Mesenteric fat pad (tissue), 1 donor: ENCODE results near the gene KRT86. TPM values are rescaled to one million over a fixed set of nuclear protein-coding genes. Genes with fewer than 3 reads are reported as not detected.
A peak's percentile ranks its signal among the peaks of the same experiment; 100 is the strongest.

Experiments
- DNase-seq: peaks from one replicate; pipeline ENCODE4 v3.0.0-alpha.2; 2020; ENCODE audit warnings: low spot score
- total RNA-seq: library from RNA; stranded (reverse); fragmentation: NEBNext Ultra II Directional; extraction: Animal tissue kit (Norgen Biotek cat#: 25700); gene quantifications from one replicate; pipeline ENCODE4 v1.2.1, GENCODE V29; 2021
- donor health status: DM: yes; HTN: yes; CAD: no.

KRT86 gene
- total RNA-seq, 1 donor from 2014 or later, result not detected

GRCh38 chr12:52310622-52311284 is 36.3 kb downstream of the KRT86 start:
- peak; percentile 41 for DNase-seq

GRCh38 chr12:52311285-52311648 is 36.8 kb downstream of the KRT86 start:
- no peak for DNase-seq

- peak; percentile 62 for DNase-seq
Observed at GRCh38 chr12:52312086-52312485, 37.6 kb downstream of the KRT86 start.

- DNase-seq, result no peak
Observed at GRCh38 chr12:52313461-52313860, 39.0 kb downstream of the KRT86 start.

GRCh38 chr12:52313926-52314325 is 39.5 kb downstream of the KRT86 start:
- DNase-seq, result peak; percentile 83

GRCh38 chr12:52314511-52314910 is 40.1 kb downstream of the KRT86 start:
- DNase-seq, result peak; percentile 84

- peak; percentile 83 for DNase-seq
Observed at GRCh38 chr12:52315721-52316120, 41.3 kb downstream of the KRT86 start.

GRCh38 chr12:52316290-52316689 is 41.8 kb downstream of the KRT86 start:
- peak; percentile 43 for DNase-seq

- peak; percentile 77 for DNase-seq
Observed at GRCh38 chr12:52316701-52317100, 42.3 kb downstream of the KRT86 start.

GRCh38 chr12:52317468-52318052 is 43.1 kb downstream of the KRT86 start:
- DNase-seq, result peak; percentile 68

GRCh38 chr12:52318241-52318990 is 44.0 kb downstream of the KRT86 start:
- peak; percentile 67 for DNase-seq

GRCh38 chr12:52319097-52319496 is 44.7 kb downstream of the KRT86 start:
- DNase-seq, result peak; percentile 47

- DNase-seq, result peak; percentile 65
Observed at GRCh38 chr12:52320784-52321400, 46.4 kb downstream of the KRT86 start, which contains the start of gene KRT83. KRT83 (minus strand) TSS chr12:52321398; CDS start chr12:52321335, 63 bp downstream.

GRCh38 chr12:52321418-52321817 is 47.0 kb downstream of the KRT86 start:
- DNase-seq, result peak; percentile 53

GRCh38 chr12:52322069-52322468 is 47.6 kb downstream of the KRT86 start:
- DNase-seq, result peak; percentile 28

GRCh38 chr12:52323001-52323400 is 48.6 kb downstream of the KRT86 start:
- peak; percentile 83 for DNase-seq

GRCh38 chr12:52323416-52324152 is 49.1 kb downstream of the KRT86 start:
- DNase-seq, result peak; percentile 82

GRCh38 chr12:52324153-52324444 is 49.7 kb downstream of the KRT86 start:
- DNase-seq, result peak; percentile 82

GRCh38 chr12:52327052-52327829 is 52.8 kb downstream of the KRT86 start:
- DNase-seq, result peak; percentile 33

- no peak for DNase-seq
Observed at GRCh38 chr12:52327830-52328500, 53.5 kb downstream of the KRT86 start.
